HG03103 (cell line): ENCODE data around the gene CLEC19A.
"Not testable (repeated sequence)": the region's sequence is repeated elsewhere in the genome, so short reads cannot be mapped to it uniquely, and the experiment has no call there.

Source experiments
- ATAC-seq: cut with Tn5 transposase; IDR thresholded peaks from one replicate; pipeline ENCODE4 v1.9.1; 2021; ENCODE audit warnings: low read depth; ENCODE audit not compliant: unreplicated experiment

CLEC19A gene

GRCh38 chr16:19316846-19317245 lies 31.3 kb downstream of the CLEC19A start:
- no peak for ATAC-seq

GRCh38 chr16:19321186-19321585 lies 35.7 kb downstream of the CLEC19A start:
- ATAC-seq, result not testable (repeated sequence)

GRCh38 chr16:19323596-19323995 lies 38.1 kb downstream of the CLEC19A start:
- no peak for ATAC-seq

- no peak for ATAC-seq
Observed at GRCh38 chr16:19328364-19328763, 42.8 kb downstream of the CLEC19A start.

- no peak for ATAC-seq
Observed at GRCh38 chr16:19329932-19330331, 44.4 kb downstream of the CLEC19A start.

- no peak for ATAC-seq
Observed at GRCh38 chr16:19330841-19331397, 45.4 kb downstream of the CLEC19A start.

- no peak for ATAC-seq
Observed at GRCh38 chr16:19331794-19332193, 46.3 kb downstream of the CLEC19A start.

GRCh38 chr16:19338335-19338734 lies 52.8 kb downstream of the CLEC19A start:
- ATAC-seq, result no peak

GRCh38 chr16:19344224-19344801 lies 58.8 kb downstream of the CLEC19A start:
- no peak for ATAC-seq

GRCh38 chr16:19344980-19345379 lies 59.4 kb downstream of the CLEC19A start:
- ATAC-seq, result no peak

- ATAC-seq, result no peak
Observed at GRCh38 chr16:19346335-19346922, 60.9 kb downstream of the CLEC19A start.

GRCh38 chr16:19348125-19348524 lies 62.6 kb downstream of the CLEC19A start:
- ATAC-seq, result no peak

- ATAC-seq, result no peak
Observed at GRCh38 chr16:19348578-19349315, 63.2 kb downstream of the CLEC19A start.

- no peak for ATAC-seq
Observed at GRCh38 chr16:19354371-19354770, 68.8 kb downstream of the CLEC19A start.

- no peak for ATAC-seq
Observed at GRCh38 chr16:19356024-19356952, 70.8 kb downstream of the CLEC19A start.

GRCh38 chr16:19359556-19359955 lies 74.0 kb downstream of the CLEC19A start:
- no peak for ATAC-seq
